ENCODE measurements around the gene KRTAP4-5.

DNA sequence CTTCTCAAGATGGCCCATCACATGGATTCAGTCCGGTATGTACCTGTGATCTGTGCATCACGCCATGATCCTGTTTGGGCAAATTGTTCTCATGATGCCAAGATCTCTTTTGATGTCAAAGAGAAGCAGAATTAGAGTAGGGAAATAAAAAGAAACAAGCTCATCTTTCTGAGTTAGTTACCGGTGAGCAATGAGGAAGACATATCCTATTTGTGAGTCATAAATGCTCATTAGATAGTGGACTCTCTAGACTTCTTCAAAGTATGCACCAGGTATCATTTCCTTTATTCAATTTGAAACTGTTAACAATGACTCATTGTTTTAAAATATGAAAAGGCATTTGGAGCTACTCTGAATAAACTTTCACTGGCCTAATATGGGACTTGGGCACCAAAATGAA, 17.6 kb downstream of the KRTAP4-5 start:
- TF ChIP-seq, protein P1, sequence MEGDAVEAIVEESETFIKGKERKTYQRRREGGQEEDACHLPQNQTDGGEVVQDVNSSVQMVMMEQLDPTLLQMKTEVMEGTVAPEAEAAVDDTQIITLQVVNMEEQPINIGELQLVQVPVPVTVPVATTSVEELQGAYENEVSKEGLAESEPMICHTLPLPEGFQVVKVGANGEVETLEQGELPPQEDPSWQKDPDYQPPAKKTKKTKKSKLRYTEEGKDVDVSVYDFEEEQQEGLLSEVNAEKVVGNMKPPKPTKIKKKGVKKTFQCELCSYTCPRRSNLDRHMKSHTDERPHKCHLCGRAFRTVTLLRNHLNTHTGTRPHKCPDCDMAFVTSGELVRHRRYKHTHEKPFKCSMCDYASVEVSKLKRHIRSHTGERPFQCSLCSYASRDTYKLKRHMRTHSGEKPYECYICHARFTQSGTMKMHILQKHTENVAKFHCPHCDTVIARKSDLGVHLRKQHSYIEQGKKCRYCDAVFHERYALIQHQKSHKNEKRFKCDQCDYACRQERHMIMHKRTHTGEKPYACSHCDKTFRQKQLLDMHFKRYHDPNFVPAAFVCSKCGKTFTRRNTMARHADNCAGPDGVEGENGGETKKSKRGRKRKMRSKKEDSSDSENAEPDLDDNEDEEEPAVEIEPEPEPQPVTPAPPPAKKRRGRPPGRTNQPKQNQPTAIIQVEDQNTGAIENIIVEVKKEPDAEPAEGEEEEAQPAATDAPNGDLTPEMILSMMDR (IDR thresholded peaks at IDR 0.05): no peak
- no peak for TF ChIP-seq EZH2phosphoT487 (IDR thresholded peaks at IDR 0.05)
- TF ChIP-seq EZH2 (IDR thresholded peaks at IDR 0.05): no peak
